GM21576 (cell line): ENCODE measurements around the gene GABRB1.

Experiments used
- ATAC-seq: cut with Tn5 transposase; IDR thresholded peaks from one replicate; pipeline ENCODE4 v1.9.1; 2021; ENCODE audit warnings: mild to moderate bottlenecking, moderate library complexity; ENCODE audit not compliant: unreplicated experiment

Gene GABRB1

DNA sequence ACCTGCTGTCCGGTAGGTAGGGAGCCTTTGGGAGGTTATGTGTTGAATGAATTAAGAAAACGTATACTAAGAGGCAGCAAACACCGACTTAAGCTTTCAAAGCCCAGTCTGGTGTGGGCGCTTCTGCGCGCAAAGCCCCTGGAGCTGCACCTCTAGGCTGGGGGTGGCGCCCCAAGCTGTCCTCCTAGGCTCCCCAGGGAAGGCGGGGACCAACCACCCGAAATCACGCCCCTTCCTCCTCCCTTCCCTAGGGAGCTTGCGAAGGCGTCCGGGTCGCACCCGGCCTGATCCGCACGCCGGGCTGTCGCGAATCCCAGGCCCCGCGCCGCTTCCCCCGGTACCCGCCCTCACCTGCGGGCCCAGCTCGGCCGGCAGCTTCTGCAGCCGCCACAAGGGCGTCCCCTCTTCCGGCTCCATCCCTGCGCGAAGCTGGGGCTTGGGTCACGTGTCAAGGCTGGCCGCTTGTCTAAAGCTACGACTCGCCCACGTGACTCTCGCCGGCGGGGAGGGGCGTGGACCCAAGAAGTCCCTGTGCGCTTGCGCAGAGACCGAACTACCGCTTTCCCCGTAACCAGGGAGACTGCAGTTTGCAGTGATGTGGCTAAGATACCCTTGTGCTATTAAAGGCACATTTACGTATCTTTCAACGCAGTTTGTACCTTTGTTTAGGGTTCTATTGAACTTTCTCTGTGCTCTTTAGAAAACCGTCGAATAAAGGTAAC, 432.0 kb downstream of the GABRB1 start, which contains the start of gene COMMD8:
Gene COMMD8, minus strand, starts transcription at position 468 of the 722 bp plus-strand sequence. Its CDS starts 51 bp downstream, at position 417.
- peak; percentile 88 for ATAC-seq

DNA sequence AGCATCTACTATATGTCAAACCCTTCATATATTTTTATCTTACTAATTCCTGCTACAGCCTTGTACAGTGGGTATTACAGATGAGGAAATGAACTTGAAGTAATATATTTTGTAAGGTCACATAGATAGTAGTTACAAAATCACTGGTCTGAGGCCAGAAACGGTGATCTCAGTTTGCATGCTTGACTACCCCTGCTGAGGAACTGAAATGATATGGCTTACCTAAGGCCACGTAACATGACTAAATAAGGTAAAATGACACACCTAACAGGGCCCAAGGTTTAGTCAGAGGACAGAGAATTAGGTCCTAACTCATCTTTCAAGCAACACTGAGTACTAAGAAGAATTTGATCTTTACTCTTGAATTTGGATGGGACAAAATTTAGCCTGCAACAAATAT, 433.6 kb downstream of the GABRB1 start:
- ATAC-seq = peak; percentile 38

DNA sequence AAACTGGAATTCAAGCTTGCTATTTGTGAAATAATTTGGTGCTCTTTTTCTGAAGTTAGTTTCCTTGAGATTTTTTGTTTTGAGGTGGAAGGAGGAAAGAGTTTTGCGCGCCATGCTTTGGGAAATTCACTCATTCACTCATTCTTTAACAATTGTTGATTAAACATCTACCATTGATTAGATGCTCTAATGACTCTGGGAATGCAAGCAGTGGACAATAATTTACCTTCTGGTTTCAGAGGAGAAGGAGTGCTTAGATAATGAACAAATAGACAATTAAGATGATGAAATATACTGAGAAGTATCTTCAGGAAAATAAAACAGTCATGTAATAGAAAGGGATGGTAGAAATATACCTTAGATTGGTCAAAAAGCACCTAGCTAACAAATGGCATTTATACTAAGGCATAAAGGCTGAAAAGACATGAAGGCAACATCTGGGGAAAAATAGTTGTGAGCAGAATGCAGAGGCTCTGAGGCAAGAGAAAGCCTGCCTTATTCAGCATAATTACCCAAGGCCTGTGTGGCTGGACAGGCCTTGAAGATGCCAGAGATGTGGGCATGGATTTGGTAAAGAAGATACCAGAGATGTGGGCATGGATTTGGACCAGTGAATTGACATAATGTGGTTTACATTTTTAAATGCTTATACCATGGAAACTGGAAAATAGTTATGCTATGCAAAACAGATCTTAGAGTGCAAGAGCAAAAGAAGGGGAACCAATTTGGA, 434.9 kb downstream of the GABRB1 start:
- ATAC-seq = no peak

DNA sequence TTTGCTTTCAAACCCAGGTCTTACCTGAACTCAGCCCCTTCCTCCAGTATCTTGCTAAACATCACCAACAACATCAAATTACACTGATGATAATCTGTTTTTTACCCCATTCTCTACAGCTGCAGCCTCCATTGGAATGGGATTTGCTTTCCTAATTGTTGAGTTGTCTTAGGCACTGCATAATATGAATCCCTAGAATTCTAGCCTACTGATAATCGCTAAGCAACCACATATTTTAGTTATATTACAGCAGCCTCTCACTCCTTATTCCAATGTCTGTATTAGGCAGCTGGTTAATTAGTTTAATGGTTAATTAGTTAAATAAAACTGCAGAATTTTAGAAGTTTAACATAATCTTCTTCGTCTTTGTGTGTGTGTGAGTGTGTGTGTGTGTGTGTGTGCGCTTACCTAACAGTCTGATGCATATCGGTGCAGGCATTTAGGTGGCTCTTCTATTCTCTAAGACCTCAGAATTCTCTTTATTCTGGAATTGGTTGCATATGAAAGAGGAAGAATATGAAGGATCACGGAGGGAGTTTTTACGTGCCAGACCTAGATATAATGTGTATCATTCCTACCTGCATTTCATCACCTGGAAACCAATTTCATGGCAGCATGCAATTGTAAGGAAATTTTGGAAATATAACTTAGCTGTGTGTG, 437.5 kb downstream of the GABRB1 start:
- no peak for ATAC-seq

DNA sequence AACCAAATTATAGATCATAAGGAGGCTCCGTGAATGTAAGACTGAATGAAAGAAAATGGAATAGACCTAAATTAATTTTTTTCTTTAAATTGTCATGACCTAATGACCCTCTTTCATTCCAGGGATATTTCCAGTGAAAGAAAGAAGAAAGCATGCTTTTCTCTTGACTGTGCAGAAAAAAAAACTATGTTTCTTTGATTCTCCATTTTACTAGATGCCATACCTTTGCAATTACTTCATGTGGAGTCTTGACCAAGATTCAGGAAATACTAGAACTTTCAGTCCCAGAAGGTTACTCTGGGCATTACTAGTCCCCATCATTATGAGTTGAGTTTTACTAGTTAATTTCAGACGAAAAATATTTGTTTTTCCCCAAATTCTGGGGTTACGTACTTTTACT, 438.6 kb downstream of the GABRB1 start:
- no peak for ATAC-seq

DNA sequence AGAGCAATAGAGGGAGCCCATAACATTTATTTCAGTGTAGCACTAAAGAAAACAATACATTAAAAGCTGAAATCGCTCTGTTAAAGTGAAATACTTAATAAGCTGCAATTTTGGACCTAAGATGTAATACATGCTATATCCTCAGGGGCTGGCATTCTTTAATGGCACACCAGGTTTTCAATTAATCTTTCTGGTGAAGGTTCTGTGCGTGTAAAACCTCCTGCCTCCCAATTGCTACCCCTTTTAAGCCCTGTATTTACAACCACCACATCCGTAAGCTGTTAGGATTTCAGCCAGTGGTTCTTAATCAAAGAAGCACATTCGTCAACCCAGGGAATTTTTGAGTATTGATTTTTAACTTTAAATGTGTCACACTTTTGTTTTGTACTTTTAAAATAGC, 439.7 kb downstream of the GABRB1 start:
- ATAC-seq = no peak

DNA sequence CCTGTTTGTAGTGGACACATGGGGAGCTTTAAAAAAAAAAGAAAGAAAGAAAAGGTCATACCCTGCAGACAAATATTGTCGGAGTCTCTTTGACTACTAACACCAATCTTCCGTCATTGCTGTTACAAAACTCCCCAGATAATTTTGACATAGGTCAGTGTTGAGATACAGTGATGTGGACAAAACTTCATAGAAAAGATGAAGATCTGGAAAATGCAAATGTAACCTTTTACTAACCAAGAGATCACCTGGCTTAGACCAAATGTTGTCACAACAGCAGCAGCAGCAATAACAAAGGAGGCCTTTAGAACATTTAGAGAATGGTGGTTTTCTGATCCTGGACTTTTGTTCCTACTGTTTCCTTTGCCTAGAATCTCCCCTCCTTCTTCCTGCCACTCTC, 440.2 kb downstream of the GABRB1 start:
- no peak for ATAC-seq

DNA sequence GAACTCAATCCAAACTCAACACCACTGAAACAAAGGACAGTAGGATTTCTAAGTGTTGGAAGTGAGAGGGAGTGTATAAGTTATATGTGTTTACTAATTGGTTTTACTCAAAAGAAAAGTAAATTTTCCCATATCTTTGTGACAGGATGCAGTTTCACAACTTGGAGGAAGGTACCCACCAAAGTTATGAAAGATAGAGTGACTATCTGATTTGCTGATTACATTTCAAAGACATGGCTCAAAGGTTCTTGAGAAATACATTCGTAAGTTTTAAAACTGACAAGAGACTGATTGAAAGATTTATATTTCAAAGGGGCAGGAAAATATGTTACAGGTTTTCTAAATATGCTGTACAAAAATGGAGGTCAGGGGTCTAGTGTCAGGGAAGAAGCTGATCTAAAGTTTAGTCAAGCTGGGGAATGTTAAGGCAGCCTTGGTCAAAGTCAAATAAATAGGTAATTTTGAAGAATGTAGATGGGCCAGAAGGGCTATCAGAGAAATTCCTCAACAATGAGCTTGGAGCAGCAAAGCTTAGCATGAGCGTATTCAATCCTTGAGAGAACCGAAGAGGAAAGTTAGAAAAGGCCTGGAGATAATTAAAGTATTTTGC, 441.9 kb downstream of the GABRB1 start:
- no peak for ATAC-seq

DNA sequence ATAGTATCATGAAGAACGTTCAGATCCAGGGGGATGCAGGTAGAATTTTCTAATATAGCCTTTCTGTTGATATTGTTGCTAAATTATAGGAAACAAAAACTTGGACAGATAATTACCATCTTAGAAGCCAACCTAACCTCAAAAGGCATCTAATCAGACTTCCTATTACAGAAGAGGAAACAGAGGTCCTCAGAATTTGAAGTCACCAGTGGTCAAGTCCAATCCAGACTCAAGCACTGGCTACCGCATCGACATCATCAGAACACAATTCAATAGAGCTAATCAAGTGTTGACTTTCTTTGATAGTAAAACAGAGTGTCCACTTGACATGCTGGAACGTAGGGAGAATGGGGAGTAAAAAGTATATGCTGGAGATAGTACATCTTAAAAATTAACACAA, 443.4 kb downstream of the GABRB1 start:
- no peak for ATAC-seq

DNA sequence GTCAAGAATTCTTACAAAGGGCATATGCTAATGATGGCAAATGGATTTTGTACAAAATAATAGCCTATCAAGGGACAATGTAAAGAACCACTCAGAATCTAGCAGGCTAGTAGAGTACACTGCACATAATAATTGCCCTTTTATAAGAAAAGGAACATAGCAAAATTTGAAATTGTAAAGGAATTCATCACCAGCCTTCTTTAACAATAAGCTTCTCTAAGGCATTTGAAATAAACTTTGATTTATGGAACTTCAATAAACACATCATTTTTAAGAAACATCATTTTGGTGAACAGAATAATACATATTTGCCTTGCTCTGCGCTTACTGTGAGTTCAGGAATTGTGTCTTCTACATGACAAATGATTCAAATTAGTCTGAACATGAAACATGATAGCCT, 444.0 kb downstream of the GABRB1 start:
- ATAC-seq = no peak
